VCaP (cell line): Measurements from ENCODE around the gene PCNA.

Source experiments
- H3K27ac ChIP-seq: fragments of 450-650 bp; 2 replicates; pipeline ENCODE4 v1.5.1; 2017
- TF ChIP-seq, protein P1 (sequence below): fragments of 450-650 bp; conservative IDR thresholded peaks from 2 replicates; pipeline ENCODE4 v1.5.1; 2017; ENCODE audit warnings: mild to moderate bottlenecking, moderate library complexity

The PCNA gene

GRCh38 chr20:5156675-5157448 is 37.1 kb upstream of the PCNA start:
- H3K27ac ChIP-seq, result no peak overlapping the region

GRCh38 chr20:5155404-5155803 is 35.6 kb upstream of the PCNA start:
- TF ChIP-seq, protein P1, sequence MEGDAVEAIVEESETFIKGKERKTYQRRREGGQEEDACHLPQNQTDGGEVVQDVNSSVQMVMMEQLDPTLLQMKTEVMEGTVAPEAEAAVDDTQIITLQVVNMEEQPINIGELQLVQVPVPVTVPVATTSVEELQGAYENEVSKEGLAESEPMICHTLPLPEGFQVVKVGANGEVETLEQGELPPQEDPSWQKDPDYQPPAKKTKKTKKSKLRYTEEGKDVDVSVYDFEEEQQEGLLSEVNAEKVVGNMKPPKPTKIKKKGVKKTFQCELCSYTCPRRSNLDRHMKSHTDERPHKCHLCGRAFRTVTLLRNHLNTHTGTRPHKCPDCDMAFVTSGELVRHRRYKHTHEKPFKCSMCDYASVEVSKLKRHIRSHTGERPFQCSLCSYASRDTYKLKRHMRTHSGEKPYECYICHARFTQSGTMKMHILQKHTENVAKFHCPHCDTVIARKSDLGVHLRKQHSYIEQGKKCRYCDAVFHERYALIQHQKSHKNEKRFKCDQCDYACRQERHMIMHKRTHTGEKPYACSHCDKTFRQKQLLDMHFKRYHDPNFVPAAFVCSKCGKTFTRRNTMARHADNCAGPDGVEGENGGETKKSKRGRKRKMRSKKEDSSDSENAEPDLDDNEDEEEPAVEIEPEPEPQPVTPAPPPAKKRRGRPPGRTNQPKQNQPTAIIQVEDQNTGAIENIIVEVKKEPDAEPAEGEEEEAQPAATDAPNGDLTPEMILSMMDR, result no peak

More at GRCh38 chr20:5156675-5157448, 37.1 kb upstream of the PCNA start:
- TF ChIP-seq, protein P1, result no peak

DNA sequence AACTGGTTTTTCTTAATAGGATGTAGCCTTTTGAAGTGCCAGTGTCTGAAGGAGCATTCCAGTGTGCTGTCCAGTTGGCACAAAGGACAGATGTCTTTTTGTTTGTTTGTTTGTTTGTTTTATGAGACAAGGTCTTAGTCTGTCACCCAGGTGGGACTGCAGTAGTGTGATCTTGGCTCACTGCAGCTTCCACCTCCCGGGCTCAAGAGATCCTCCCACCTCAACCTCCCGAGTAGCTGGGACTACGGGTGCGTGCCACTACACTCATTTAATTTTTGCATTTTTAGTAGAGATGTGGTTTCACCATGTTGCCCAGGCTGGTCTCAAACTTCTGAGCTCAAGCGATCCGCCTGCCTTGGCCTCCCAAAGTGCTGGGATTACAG is 34.8 kb upstream of the PCNA start:
- TF ChIP-seq, protein P1, result no peak
- no peak overlapping the region for H3K27ac ChIP-seq

More at GRCh38 chr20:5155404-5155803, 35.6 kb upstream of the PCNA start:
- H3K27ac ChIP-seq, result no peak overlapping the region

- no peak overlapping the region for H3K27ac ChIP-seq
- TF ChIP-seq, protein P1, result no peak
Measured at GRCh38 chr20:5153612-5154542, 34.1 kb upstream of the PCNA start.

GRCh38 chr20:5153152-5153467 is 33.4 kb upstream of the PCNA start:
- TF ChIP-seq, protein P1, result no peak
- H3K27ac ChIP-seq, result no peak overlapping the region

- TF ChIP-seq, protein P1, result no peak
- H3K27ac ChIP-seq, result no peak overlapping the region
Measured at GRCh38 chr20:5150226-5151076, 30.7 kb upstream of the PCNA start.

GRCh38 chr20:5149892-5150225 is 30.1 kb upstream of the PCNA start:
- no peak overlapping the region for H3K27ac ChIP-seq

More at GRCh38 chr20:5149892-5150225, 30.1 kb upstream of the PCNA start:
- TF ChIP-seq, protein P1, result no peak
